ENCODE measurements around the gene ORC3.
A peak's percentile ranks its signal among the peaks of the same experiment; 100 is the strongest.

Gene ORC3

DNA sequence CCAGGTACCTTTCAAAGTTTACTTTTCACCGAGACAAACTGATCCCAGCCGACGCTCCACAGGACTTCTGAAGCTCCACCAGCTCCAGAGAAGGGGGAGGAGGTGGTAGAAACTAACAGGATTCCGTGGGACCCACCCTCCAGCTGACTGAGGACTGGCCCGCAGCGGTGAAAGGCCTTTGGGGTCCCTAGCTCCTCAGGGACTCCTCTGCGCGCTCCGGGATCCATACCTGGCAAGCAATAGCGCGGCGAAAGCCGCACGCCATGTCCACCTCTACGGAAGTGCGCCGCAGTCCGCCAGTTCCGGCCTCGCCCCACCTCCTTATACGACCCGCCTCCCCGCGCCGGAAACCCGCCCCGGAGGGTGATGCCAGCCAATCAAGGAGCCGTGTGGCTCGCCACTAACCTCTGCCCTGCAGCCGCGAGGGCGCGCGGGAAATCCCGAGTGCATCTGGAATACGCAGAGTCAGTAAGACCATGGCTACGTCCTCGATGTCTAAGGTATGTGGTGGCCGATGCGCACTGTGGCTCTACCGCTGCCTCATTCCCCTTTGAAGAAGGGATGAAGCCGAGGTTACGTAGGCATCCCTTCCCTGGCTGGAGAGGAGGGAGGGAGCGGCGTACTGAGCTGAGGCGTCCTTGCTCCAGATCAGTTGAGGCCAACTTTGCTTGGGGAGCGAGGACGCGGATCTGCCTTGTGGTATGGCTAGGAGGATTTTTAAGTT is at the start of gene ORC3, which contains the start of gene RARS2:
ORC3 (plus strand) TSS at position 443 of the 724 bp plus-strand sequence; CDS start at position 477, 34 bp downstream.
RARS2 (minus strand) TSS at position 295 of the 724 bp plus-strand sequence; CDS start at position 265, 30 bp downstream.
- Histone ChIP-seq H3K4me3 (ENCODE audit: low read depth in 1 of 2, low read length in 2 of 2) (peak within 1 kb of the TSS; percentile 100), H3K9me3 (ENCODE audit: control insufficient read depth in 1 of 2, low read length in 2 of 2) (no peaks in the 10 kb centered on the region), H3K27me3 (ENCODE audit: control insufficient read depth in 1 of 2, insufficient read depth in 2 of 2, low read length in 2 of 2) (no peaks in the 10 kb centered on the region), H3K4me1 (ENCODE audit: control insufficient read depth in 1 of 2, insufficient read depth in 2 of 2, low read length in 2 of 2) (peaks cover 21 to 29% of the 10 kb centered on the region in 2 donors), H3K9ac (ENCODE audit: low read depth in 1 of 2, low read length in 2 of 2) (peak within 1 kb of the TSS; percentile 84 to 99), H3K36me3 (ENCODE audit: control insufficient read depth in 1 of 2, insufficient read depth in 2 of 2, low read length in 2 of 2) (no peaks in the 10 kb centered on the region), H3K27ac (ENCODE audit: low read depth, low read length) (peak within 1 kb of the TSS; percentile 81)

DNA sequence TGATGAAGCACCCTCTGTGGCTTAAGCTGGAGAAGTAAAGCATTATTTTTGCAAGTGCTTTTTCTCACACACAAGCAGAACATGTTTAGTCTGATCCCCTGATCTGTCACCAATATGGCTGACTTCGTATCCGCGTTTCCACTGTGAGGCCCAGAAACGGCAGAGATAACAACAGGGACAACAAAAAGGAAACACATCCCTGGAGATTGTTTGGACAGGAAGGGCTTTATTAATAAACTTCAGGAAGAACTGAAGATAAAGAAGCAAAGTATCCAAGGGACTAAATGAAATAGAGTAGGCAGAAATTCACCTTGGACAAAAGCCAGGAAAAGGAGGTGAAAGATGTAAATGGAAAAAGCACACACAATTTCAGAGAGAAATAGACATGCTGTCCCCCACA is 49.4 kb upstream of the ORC3 start:
- H3K27me3 ChIP-seq (ENCODE audit: control insufficient read depth in 1 of 2, insufficient read depth in 2 of 2, low read length in 2 of 2) = no peaks in the 10 kb centered on the region
- H3K9me3 ChIP-seq (ENCODE audit: control insufficient read depth in 1 of 2, low read length in 2 of 2) = peaks cover 4 to 6% of the 10 kb centered on the region in 2 donors
- H3K9ac ChIP-seq (ENCODE audit: low read depth in 1 of 2, low read length in 2 of 2) = no peak overlapping the region
- peaks cover 28 to 39% of the 10 kb centered on the region in 2 donors for H3K36me3 ChIP-seq (ENCODE audit: control insufficient read depth in 1 of 2, insufficient read depth in 2 of 2, low read length in 2 of 2)
- H3K27ac ChIP-seq (ENCODE audit: low read depth, low read length) = no peak overlapping the region
- H3K4me1 ChIP-seq (ENCODE audit: control insufficient read depth in 1 of 2, insufficient read depth in 2 of 2, low read length in 2 of 2) = peaks cover 0 to 5% of the 10 kb centered on the region in 2 donors
- H3K4me3 ChIP-seq (ENCODE audit: low read depth in 1 of 2, low read length in 2 of 2) = no peak overlapping the region

DNA sequence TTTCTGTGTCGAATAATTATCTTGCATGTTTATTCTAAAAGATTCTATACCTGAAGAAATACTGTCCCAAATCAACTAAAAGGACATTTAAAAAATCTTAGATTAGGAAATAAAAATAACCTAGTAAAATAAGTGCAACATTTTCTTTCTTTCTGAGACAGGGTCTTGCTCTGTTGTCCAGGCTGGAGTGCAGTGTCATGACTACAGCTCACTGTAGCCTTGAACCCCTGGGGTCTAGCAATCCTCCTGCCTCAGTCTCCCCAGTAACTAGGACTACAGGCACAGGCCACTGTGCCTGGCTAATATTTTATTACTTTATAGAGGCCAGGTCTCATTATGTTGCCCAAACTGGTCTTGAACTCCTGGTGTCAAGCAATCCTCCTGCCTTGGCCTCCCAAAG is 48.9 kb upstream of the ORC3 start:
- Histone ChIP-seq H3K27me3 (ENCODE audit: control insufficient read depth in 1 of 2, insufficient read depth in 2 of 2, low read length in 2 of 2) (no peaks in the 10 kb centered on the region), H3K36me3 (ENCODE audit: control insufficient read depth in 1 of 2, insufficient read depth in 2 of 2, low read length in 2 of 2) (peaks cover 28 to 40% of the 10 kb centered on the region in 2 donors), H3K9ac (ENCODE audit: low read depth in 1 of 2, low read length in 2 of 2) (no peak overlapping the region), H3K9me3 (ENCODE audit: control insufficient read depth in 1 of 2, low read length in 2 of 2) (peaks cover 4 to 6% of the 10 kb centered on the region in 2 donors), H3K4me1 (ENCODE audit: control insufficient read depth in 1 of 2, insufficient read depth in 2 of 2, low read length in 2 of 2) (peaks cover 0 to 5% of the 10 kb centered on the region in 2 donors), H3K27ac (ENCODE audit: low read depth, low read length) (no peak overlapping the region), H3K4me3 (ENCODE audit: low read depth in 1 of 2, low read length in 2 of 2) (no peak overlapping the region)

DNA sequence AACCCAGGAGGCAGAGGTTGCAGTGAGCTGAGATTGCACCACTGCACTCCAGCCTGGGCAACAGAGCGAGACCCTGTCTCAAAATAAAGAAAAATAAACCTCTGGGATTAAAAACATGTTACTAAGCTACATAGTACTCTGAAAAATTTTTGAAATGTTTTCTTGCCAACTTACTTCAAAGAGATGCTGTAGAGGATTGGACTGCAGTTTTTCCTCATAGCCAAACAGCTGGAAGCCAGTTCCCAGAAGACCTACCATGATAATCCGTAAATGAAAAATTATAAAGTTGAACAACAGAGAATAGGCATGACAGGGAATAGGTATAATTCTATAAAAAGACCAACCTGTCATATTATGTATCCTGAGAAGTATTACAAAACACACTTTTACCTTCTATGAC is 48.2 kb upstream of the ORC3 start:
- H3K27me3 ChIP-seq (ENCODE audit: control insufficient read depth in 1 of 2, insufficient read depth in 2 of 2, low read length in 2 of 2) = no peaks in the 10 kb centered on the region
- H3K9ac ChIP-seq (ENCODE audit: low read depth in 1 of 2, low read length in 2 of 2) = no peak overlapping the region
- peaks cover 33 to 45% of the 10 kb centered on the region in 2 donors for H3K36me3 ChIP-seq (ENCODE audit: control insufficient read depth in 1 of 2, insufficient read depth in 2 of 2, low read length in 2 of 2)
- peaks cover 0 to 5% of the 10 kb centered on the region in 2 donors for H3K4me1 ChIP-seq (ENCODE audit: control insufficient read depth in 1 of 2, insufficient read depth in 2 of 2, low read length in 2 of 2)
- H3K27ac ChIP-seq (ENCODE audit: low read depth, low read length) = no peak overlapping the region
- H3K9me3 ChIP-seq (ENCODE audit: control insufficient read depth in 1 of 2, low read length in 2 of 2) = peaks cover 4 to 6% of the 10 kb centered on the region in 2 donors
- no peak overlapping the region for H3K4me3 ChIP-seq (ENCODE audit: low read depth in 1 of 2, low read length in 2 of 2)

DNA sequence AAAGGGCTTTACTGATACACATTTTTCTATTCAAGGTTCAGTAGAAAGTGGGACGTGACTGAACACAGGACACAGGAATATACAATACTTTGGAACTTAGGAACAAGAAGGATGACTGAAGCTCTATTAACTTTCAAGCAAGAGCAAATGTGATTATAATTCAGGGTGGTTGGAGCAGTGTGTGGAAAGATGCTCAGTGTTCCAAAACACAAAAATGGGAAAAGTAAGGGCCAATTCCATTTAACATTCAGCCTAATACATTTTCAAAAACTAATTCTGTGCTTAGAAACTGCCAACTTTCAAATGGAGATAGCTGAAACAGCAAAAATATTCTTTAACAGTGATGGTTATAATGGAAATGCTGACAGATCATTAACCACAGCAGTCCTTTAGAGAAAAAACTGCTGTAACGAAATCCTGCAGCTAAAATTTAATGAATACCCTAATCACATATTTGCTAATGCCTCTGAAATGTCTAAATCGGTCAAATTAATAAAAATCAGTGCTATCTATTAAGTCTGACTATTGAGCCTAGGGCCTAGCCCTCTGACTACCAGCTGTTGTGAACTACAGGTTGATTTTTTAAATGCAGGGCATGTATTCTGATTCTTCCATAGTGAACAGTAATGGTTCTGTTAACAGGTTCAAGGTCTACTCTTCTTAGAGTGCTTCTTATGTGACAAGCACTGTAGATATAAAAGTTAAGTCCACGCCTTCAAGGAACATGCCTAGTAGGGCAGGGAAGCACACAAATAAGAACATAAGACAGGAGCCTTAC is 46.0 kb upstream of the ORC3 start:
- Histone ChIP-seq H3K4me3 (ENCODE audit: low read depth in 1 of 2, low read length in 2 of 2) (no peak overlapping the region), H3K4me1 (ENCODE audit: control insufficient read depth in 1 of 2, insufficient read depth in 2 of 2, low read length in 2 of 2) (no peaks in the 10 kb centered on the region), H3K36me3 (ENCODE audit: control insufficient read depth in 1 of 2, insufficient read depth in 2 of 2, low read length in 2 of 2) (peaks cover 33 to 46% of the 10 kb centered on the region in 2 donors), H3K27me3 (ENCODE audit: control insufficient read depth in 1 of 2, insufficient read depth in 2 of 2, low read length in 2 of 2) (no peaks in the 10 kb centered on the region), H3K9ac (ENCODE audit: low read depth in 1 of 2, low read length in 2 of 2) (no peak overlapping the region), H3K9me3 (ENCODE audit: control insufficient read depth in 1 of 2, low read length in 2 of 2) (peaks cover 4 to 6% of the 10 kb centered on the region in 2 donors), H3K27ac (ENCODE audit: low read depth, low read length) (no peak overlapping the region)

GRCh38 chr6:87544474-87544735 is 45.5 kb upstream of the ORC3 start:
- Histone ChIP-seq H3K4me3 (ENCODE audit: low read depth in 1 of 2, low read length in 2 of 2) (no peak overlapping the region), H3K9me3 (ENCODE audit: control insufficient read depth in 1 of 2, low read length in 2 of 2) (peaks cover 3 to 4% of the 10 kb centered on the region in 2 donors), H3K9ac (ENCODE audit: low read depth in 1 of 2, low read length in 2 of 2) (no peak overlapping the region), H3K27me3 (ENCODE audit: control insufficient read depth in 1 of 2, insufficient read depth in 2 of 2, low read length in 2 of 2) (no peaks in the 10 kb centered on the region), H3K27ac (ENCODE audit: low read depth, low read length) (no peak overlapping the region), H3K4me1 (ENCODE audit: control insufficient read depth in 1 of 2, insufficient read depth in 2 of 2, low read length in 2 of 2) (no peaks in the 10 kb centered on the region), H3K36me3 (ENCODE audit: control insufficient read depth in 1 of 2, insufficient read depth in 2 of 2, low read length in 2 of 2) (peaks cover 33 to 42% of the 10 kb centered on the region in 2 donors)

DNA sequence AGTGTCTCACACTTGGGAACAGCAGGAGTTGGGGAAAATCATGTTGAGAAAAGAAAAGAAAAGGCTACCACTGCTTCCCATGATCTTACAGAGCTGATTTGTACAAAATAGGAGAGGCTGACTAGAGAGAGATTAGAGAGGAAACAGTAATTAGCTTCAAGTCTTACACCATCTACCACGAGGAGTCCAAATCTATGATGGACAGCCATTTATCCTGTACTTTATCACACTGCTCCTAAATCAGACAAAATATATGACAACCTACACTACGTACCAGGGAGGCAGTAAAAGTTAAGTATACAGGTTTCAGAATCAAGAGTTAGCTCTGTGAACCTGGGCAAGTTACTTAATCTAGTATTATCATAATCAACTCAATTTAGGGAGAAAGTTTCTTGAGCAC is 38.1 kb upstream of the ORC3 start:
- Histone ChIP-seq H3K9me3 (ENCODE audit: control insufficient read depth in 1 of 2, low read length in 2 of 2) (no peaks in the 10 kb centered on the region), H3K36me3 (ENCODE audit: control insufficient read depth in 1 of 2, insufficient read depth in 2 of 2, low read length in 2 of 2) (peaks cover 22 to 37% of the 10 kb centered on the region in 2 donors), H3K9ac (ENCODE audit: low read depth in 1 of 2, low read length in 2 of 2) (no peak overlapping the region), H3K4me3 (ENCODE audit: low read depth in 1 of 2, low read length in 2 of 2) (no peak overlapping the region), H3K27me3 (ENCODE audit: control insufficient read depth in 1 of 2, insufficient read depth in 2 of 2, low read length in 2 of 2) (no peaks in the 10 kb centered on the region), H3K27ac (ENCODE audit: low read depth, low read length) (no peak overlapping the region), H3K4me1 (ENCODE audit: control insufficient read depth in 1 of 2, insufficient read depth in 2 of 2, low read length in 2 of 2) (no peaks in the 10 kb centered on the region)

- no peak overlapping the region for H3K27ac ChIP-seq (ENCODE audit: low read depth, low read length)
- no peak overlapping the region for H3K4me3 ChIP-seq (ENCODE audit: low read depth in 1 of 2, low read length in 2 of 2)
- no peaks in the 10 kb centered on the region for H3K4me1 ChIP-seq (ENCODE audit: control insufficient read depth in 1 of 2, insufficient read depth in 2 of 2, low read length in 2 of 2)
- H3K36me3 ChIP-seq (ENCODE audit: control insufficient read depth in 1 of 2, insufficient read depth in 2 of 2, low read length in 2 of 2) = peaks cover 25 to 33% of the 10 kb centered on the region in 2 donors
- no peaks in the 10 kb centered on the region for H3K27me3 ChIP-seq (ENCODE audit: control insufficient read depth in 1 of 2, insufficient read depth in 2 of 2, low read length in 2 of 2)
- H3K9ac ChIP-seq (ENCODE audit: low read depth in 1 of 2, low read length in 2 of 2) = no peak overlapping the region
- H3K9me3 ChIP-seq (ENCODE audit: control insufficient read depth in 1 of 2, low read length in 2 of 2) = no peaks in the 10 kb centered on the region
Measured at GRCh38 chr6:87553159-87553765, 36.7 kb upstream of the ORC3 start.

DNA sequence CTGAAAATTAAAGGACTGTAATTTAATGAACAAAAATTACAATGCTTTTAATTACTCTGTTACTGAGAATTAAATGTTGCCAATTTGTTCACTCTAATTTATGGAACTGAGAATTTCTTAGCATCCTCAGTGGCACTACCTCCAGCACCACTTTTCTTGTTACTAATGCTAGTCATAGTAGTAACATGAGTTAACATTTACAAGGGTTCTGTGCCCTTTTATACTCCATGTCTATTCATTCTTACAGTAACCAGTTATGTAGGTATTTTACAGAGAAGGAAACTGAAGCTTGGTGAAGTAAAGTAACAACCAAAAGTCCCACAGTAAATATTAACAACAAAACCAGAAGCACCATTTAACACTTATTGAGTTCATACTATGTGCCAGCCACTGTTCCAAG is 34.4 kb upstream of the ORC3 start:
- H3K27me3 ChIP-seq (ENCODE audit: control insufficient read depth in 1 of 2, insufficient read depth in 2 of 2, low read length in 2 of 2) = no peaks in the 10 kb centered on the region
- H3K4me1 ChIP-seq (ENCODE audit: control insufficient read depth in 1 of 2, insufficient read depth in 2 of 2, low read length in 2 of 2) = no peaks in the 10 kb centered on the region
- H3K36me3 ChIP-seq (ENCODE audit: control insufficient read depth in 1 of 2, insufficient read depth in 2 of 2, low read length in 2 of 2) = peaks cover 26 to 41% of the 10 kb centered on the region in 2 donors
- H3K4me3 ChIP-seq (ENCODE audit: low read depth in 1 of 2, low read length in 2 of 2) = no peak overlapping the region
- H3K9ac ChIP-seq (ENCODE audit: low read depth in 1 of 2, low read length in 2 of 2) = no peak overlapping the region
- H3K9me3 ChIP-seq (ENCODE audit: control insufficient read depth in 1 of 2, low read length in 2 of 2) = no peaks in the 10 kb centered on the region
- no peak overlapping the region for H3K27ac ChIP-seq (ENCODE audit: low read depth, low read length)

- peaks cover 22 to 52% of the 10 kb centered on the region in 2 donors for H3K36me3 ChIP-seq (ENCODE audit: control insufficient read depth in 1 of 2, insufficient read depth in 2 of 2, low read length in 2 of 2)
- no peaks in the 10 kb centered on the region for H3K27me3 ChIP-seq (ENCODE audit: control insufficient read depth in 1 of 2, insufficient read depth in 2 of 2, low read length in 2 of 2)
- H3K9me3 ChIP-seq (ENCODE audit: control insufficient read depth in 1 of 2, low read length in 2 of 2) = no peaks in the 10 kb centered on the region
- no peak overlapping the region for H3K27ac ChIP-seq (ENCODE audit: low read depth, low read length)
- no peak overlapping the region for H3K9ac ChIP-seq (ENCODE audit: low read depth in 1 of 2, low read length in 2 of 2)
- H3K4me3 ChIP-seq (ENCODE audit: low read depth in 1 of 2, low read length in 2 of 2) = no peak overlapping the region
- no peaks in the 10 kb centered on the region for H3K4me1 ChIP-seq (ENCODE audit: control insufficient read depth in 1 of 2, insufficient read depth in 2 of 2, low read length in 2 of 2)
Measured at GRCh38 chr6:87558446-87558845, 31.5 kb upstream of the ORC3 start.

All from duodenal mucosa (tissue), 2 donors.